Trophoblast cell (in vitro differentiated cells and primary cell): Measurements from ENCODE around the gene U2AF1L4.
A peak's percentile ranks its signal among the peaks of the same experiment; 100 is the strongest.

ENCODE experiments used
- DNase-seq, 2 donors: peaks; one replicate each; pipeline ENCODE4 v3.0.0-alpha.2; 2016
- H2AFZ ChIP-seq: 2 replicates; pipeline ENCODE4 v1.6.1; 2013; ENCODE audit warnings: low read length, moderate library complexity, mild to moderate bottlenecking; ENCODE audit not compliant: insufficient read depth, poor library complexity
- H2AK5ac ChIP-seq: 2 replicates; pipeline ENCODE4 v1.6.1; 2013; ENCODE audit warnings: mild to moderate bottlenecking, low read length
- H2BK120ac ChIP-seq: 2 replicates; pipeline ENCODE4 v1.6.1; 2013; ENCODE audit warnings: low read length, mild to moderate bottlenecking, moderate library complexity; ENCODE audit not compliant: insufficient read depth, poor library complexity
- H2BK12ac ChIP-seq: 2 replicates; pipeline ENCODE4 v1.6.1; 2013; ENCODE audit warnings: mild to moderate bottlenecking, low read length, moderate library complexity
- H2BK5ac ChIP-seq: 2 replicates; pipeline ENCODE4 v1.6.1; 2013; ENCODE audit warnings: low read length, low read depth, moderate library complexity, mild to moderate bottlenecking; ENCODE audit not compliant: poor library complexity
- H3K14ac ChIP-seq: 2 replicates; pipeline ENCODE4 v1.6.1; 2013; ENCODE audit warnings: mild to moderate bottlenecking, low read length
- H3K18ac ChIP-seq: 2 replicates; pipeline ENCODE4 v1.6.1; 2013; ENCODE audit warnings: mild to moderate bottlenecking, low read length
- H3K23ac ChIP-seq: 2 replicates; pipeline ENCODE4 v1.6.1; 2013; ENCODE audit warnings: low read length
- H3K27ac ChIP-seq: 2 replicates; pipeline ENCODE4 v1.5.1; 2013; ENCODE audit warnings: low read depth, mild to moderate bottlenecking, inconsistent platforms, low read length, moderate library complexity
- H3K27me3 ChIP-seq: 2 replicates; pipeline ENCODE4 v1.6.1; 2013; ENCODE audit warnings: inconsistent platforms, mild to moderate bottlenecking, low read length, moderate library complexity; ENCODE audit not compliant: insufficient read depth
- H3K36me3 ChIP-seq, 2 experiments: 1 replicate in 1 of 2; 2 replicates in 1 of 2; pipeline ENCODE4 v1.6.1; 2013; ENCODE audit warnings: low read length in 2 of 2, mild to moderate bottlenecking in 2 of 2, moderate library complexity in 1 of 2; ENCODE audit not compliant: insufficient read depth in 2 of 2, control insufficient read depth in 1 of 2
- H3K4ac ChIP-seq: 2 replicates; pipeline ENCODE4 v1.6.1; 2013; ENCODE audit warnings: low read depth, mild to moderate bottlenecking, low read length, moderate library complexity
- H3K4me1 ChIP-seq, 2 experiments: 1 replicate in 1 of 2; 2 replicates in 1 of 2; pipeline ENCODE4 v1.6.1; 2013; ENCODE audit warnings: low read length in 2 of 2, mild to moderate bottlenecking in 2 of 2, moderate library complexity in 1 of 2; ENCODE audit not compliant: insufficient read depth in 2 of 2, control insufficient read depth in 1 of 2
- H3K4me2 ChIP-seq: 2 replicates; pipeline ENCODE4 v1.6.1; 2013; ENCODE audit warnings: inconsistent platforms, mild to moderate bottlenecking, low read length, moderate library complexity
- H3K4me3 ChIP-seq: 2 replicates; pipeline ENCODE4 v1.5.1; 2013; ENCODE audit warnings: mild to moderate bottlenecking, low read depth, low read length, inconsistent platforms
- H3K79me1 ChIP-seq: one replicate; pipeline ENCODE4 v1.6.1; 2013; ENCODE audit warnings: low read length
- H3K79me2 ChIP-seq: 2 replicates; pipeline ENCODE4 v1.6.1; 2013; ENCODE audit warnings: low read length, mild to moderate bottlenecking; ENCODE audit not compliant: control insufficient read depth, insufficient read depth, poor library complexity
- H3K9ac ChIP-seq: 2 replicates; pipeline ENCODE4 v1.6.1; 2013; ENCODE audit warnings: mild to moderate bottlenecking, low read length
- H3K9me3 ChIP-seq: 2 replicates; pipeline ENCODE4 v1.6.1; 2013; ENCODE audit warnings: low read depth, mild to moderate bottlenecking, control low read depth, inconsistent platforms, low read length; ENCODE audit not compliant: insufficient read depth
- H4K12ac ChIP-seq: 2 replicates; pipeline ENCODE4 v1.6.1; 2013; ENCODE audit warnings: low read depth, mild to moderate bottlenecking, low read length, moderate library complexity
- H4K8ac ChIP-seq: 2 replicates; pipeline ENCODE4 v1.6.1; 2013; ENCODE audit warnings: low read depth, mild to moderate bottlenecking, low read length, moderate library complexity
- H4K91ac ChIP-seq: one replicate; pipeline ENCODE4 v1.6.1; 2013; ENCODE audit warnings: low read depth, mild to moderate bottlenecking, low read length, moderate library complexity
- WGBS: extraction: QIAGEN DNeasy Blood & Tissue Kit; methylation state at CpG from one replicate; pipeline ENCODE4 v1.1.7; 2013; ENCODE audit warnings: missing lambda C conversion rate; ENCODE audit not compliant: insufficient read length, insufficient coverage; ENCODE audit errors: extremely low coverage; 5-methylcytosine and 5-hydroxymethylcytosine counted together

The U2AF1L4 gene

GRCh38 chr19:35708391-35708790, 36.8 kb downstream of the U2AF1L4 start:
- H3K9me3 ChIP-seq = no peaks in the 10 kb centered on the region
- no CpG with 5 or more reads among the region's 1 CpG for WGBS
- no peak overlapping the region for H3K23ac ChIP-seq
- H3K18ac ChIP-seq = no peak overlapping the region
- DNase-seq = peak; percentile 43 to 75
- no peaks in the 10 kb centered on the region for H3K79me2 ChIP-seq
- H2BK5ac ChIP-seq = no peak overlapping the region
- H4K8ac ChIP-seq = no peak overlapping the region
- H3K4me1 ChIP-seq = no peaks in the 10 kb centered on the region
- no peak overlapping the region for H2BK120ac ChIP-seq
- no peak overlapping the region for H4K91ac ChIP-seq
- no peak overlapping the region for H2AFZ ChIP-seq
- H3K4ac ChIP-seq = no peak overlapping the region
- H3K4me3 ChIP-seq = no peak overlapping the region
- no peaks in the 10 kb centered on the region for H3K79me1 ChIP-seq
- no peak overlapping the region for H3K27ac ChIP-seq
- no peak overlapping the region for H3K4me2 ChIP-seq
- H2BK12ac ChIP-seq = no peak overlapping the region
- no peak overlapping the region for H3K9ac ChIP-seq
- no peak overlapping the region for H3K14ac ChIP-seq
- H4K12ac ChIP-seq = no peak overlapping the region
- H3K36me3 ChIP-seq = no peaks in the 10 kb centered on the region
- no peaks in the 10 kb centered on the region for H3K27me3 ChIP-seq
- H2AK5ac ChIP-seq = no peak overlapping the region

- no peak within 1 kb of the TSS for H3K9ac ChIP-seq
- no peaks in the 10 kb centered on the region for H3K9me3 ChIP-seq
- H3K36me3 ChIP-seq = no peaks in the 10 kb centered on the region
- no peaks in the 10 kb centered on the region for H3K27me3 ChIP-seq
- peak in 1 of 2 donors; percentile 40 for DNase-seq
- H3K79me2 ChIP-seq = no peaks in the 10 kb centered on the region
- no peak within 1 kb of the TSS for H4K12ac ChIP-seq
- H3K4me3 ChIP-seq = no peak within 1 kb of the TSS
- no peak within 1 kb of the TSS for H3K4ac ChIP-seq
- no peak within 1 kb of the TSS for H4K91ac ChIP-seq
- no peak within 1 kb of the TSS for H2BK120ac ChIP-seq
- no peak within 1 kb of the TSS for H2BK12ac ChIP-seq
- H3K14ac ChIP-seq = no peak within 1 kb of the TSS
- H2AFZ ChIP-seq = no peak within 1 kb of the TSS
- H3K79me1 ChIP-seq = no peaks in the 10 kb centered on the region
- peaks cover 3 to 5% of the 10 kb centered on the region in 2 experiments for H3K4me1 ChIP-seq
- H3K23ac ChIP-seq = no peak within 1 kb of the TSS
- no CpG with 5 or more reads among the region's 24 CpGs for WGBS
- H3K18ac ChIP-seq = no peak within 1 kb of the TSS
- no peak within 1 kb of the TSS for H2BK5ac ChIP-seq
- H4K8ac ChIP-seq = no peak within 1 kb of the TSS
- H3K27ac ChIP-seq = no peak within 1 kb of the TSS
- H2AK5ac ChIP-seq = no peak within 1 kb of the TSS
- H3K4me2 ChIP-seq = no peak within 1 kb of the TSS
Observed at GRCh38 chr19:35704218-35704617, 41.0 kb downstream of the U2AF1L4 start, which contains the start of gene ZBTB32. Gene ZBTB32 (plus strand): TSS chr19:35704558. CDS start chr19:35714627, 10,069 bp downstream.

GRCh38 chr19:35703343-35703742, 41.9 kb downstream of the U2AF1L4 start:
- WGBS = no CpG with 5 or more reads among the region's 9 CpGs
- Histone ChIP-seq H3K79me1 (no peaks in the 10 kb centered on the region), H2AFZ (no peak overlapping the region), H4K8ac (no peak overlapping the region), H3K27me3 (no peaks in the 10 kb centered on the region), H3K79me2 (no peaks in the 10 kb centered on the region), H3K4me1 (peaks cover 3 to 5% of the 10 kb centered on the region in 2 experiments), H3K36me3 (no peaks in the 10 kb centered on the region), H3K18ac (no peak overlapping the region), H3K4ac (no peak overlapping the region), H3K9me3 (no peaks in the 10 kb centered on the region), H3K23ac (no peak overlapping the region), H3K4me3 (no peak overlapping the region), H2BK120ac (no peak overlapping the region), H4K91ac (no peak overlapping the region), H3K9ac (no peak overlapping the region), H3K14ac (no peak overlapping the region), H3K27ac (no peak overlapping the region), H3K4me2 (no peak overlapping the region), H2BK5ac (no peak overlapping the region), H2BK12ac (no peak overlapping the region), H4K12ac (no peak overlapping the region), H2AK5ac (no peak overlapping the region)
- DNase-seq = no peak

- no peak overlapping the region for H2AK5ac ChIP-seq
- peak overlapping the region; percentile 90 for H3K4me2 ChIP-seq
- no peak overlapping the region for H3K14ac ChIP-seq
- H2BK5ac ChIP-seq = no peak overlapping the region
- no peaks in the 10 kb centered on the region for H3K79me1 ChIP-seq
- peak overlapping the region; percentile 67 for H3K4me3 ChIP-seq
- no peak overlapping the region for H3K18ac ChIP-seq
- H4K8ac ChIP-seq = peak overlapping the region; percentile 81
- H2BK12ac ChIP-seq = no peak overlapping the region
- no peak overlapping the region for H4K91ac ChIP-seq
- H4K12ac ChIP-seq = peak overlapping the region; percentile 9
- H3K36me3 ChIP-seq = no peaks in the 10 kb centered on the region
- H3K79me2 ChIP-seq = no peaks in the 10 kb centered on the region
- H3K4me1 ChIP-seq = peaks cover 3 to 5% of the 10 kb centered on the region in 2 experiments
- no peak overlapping the region for H3K27ac ChIP-seq
- no CpG with 5 or more reads among the region's 50 CpGs for WGBS
- no peaks in the 10 kb centered on the region for H3K27me3 ChIP-seq
- DNase-seq = peak; percentile 96 to 99
- no peak overlapping the region for H3K9ac ChIP-seq
- no peak overlapping the region for H2BK120ac ChIP-seq
- peak overlapping the region; percentile 95 for H2AFZ ChIP-seq
- no peak overlapping the region for H3K4ac ChIP-seq
- no peaks in the 10 kb centered on the region for H3K9me3 ChIP-seq
- H3K23ac ChIP-seq = no peak overlapping the region
Observed at GRCh38 chr19:35702223-35703012, 42.8 kb downstream of the U2AF1L4 start.
